Peyer's patch (tissue), 4 donors: Measurements from ENCODE around the gene TSPAN3. TPM values are rescaled to one million over a fixed set of nuclear protein-coding genes. Genes with fewer than 3 reads are reported as not detected.

ENCODE experiments used
- DNase-seq, 3 donors: peaks; one replicate each; pipeline ENCODE4 v3.0.0-alpha.2; 2017 to 2019
- H3K27ac ChIP-seq, 4 donors: fragments of 200-600 bp; sonication (generic); one replicate each; pipeline ENCODE4 v1.5.1; 2016 to 2019
- H3K27me3 ChIP-seq, 2 donors: fragments of 200-600 bp; sonication (generic); one replicate each; pipeline ENCODE4 v1.5.1; 2019
- H3K36me3 ChIP-seq, 3 donors: fragments of 200-600 bp; sonication (generic); one replicate each; pipeline ENCODE4 v1.5.1; 2016 to 2019
- H3K4me1 ChIP-seq, 4 donors: fragments of 200-600 bp; sonication (generic); one replicate each; pipeline ENCODE4 v1.5.1; 2016 to 2019
- H3K4me3 ChIP-seq, 4 donors: fragments of 200-600 bp; sonication (generic); 1 replicate in 3 of 4; 2 replicates in 1 of 4; pipeline ENCODE4 v1.5.1; 2016 to 2019; ENCODE audit warnings: mild to moderate bottlenecking in 1 of 4
- H3K9me3 ChIP-seq, 4 donors: fragments of 200-600 bp; sonication (generic); one replicate each; pipeline ENCODE4 v1.5.1; 2016 to 2019; ENCODE audit warnings: mild to moderate bottlenecking in 1 of 4
- CTCF ChIP-seq, 6 experiments: fragments of 450-650 bp in 4 of 6; fragments of 200-600 bp in 2 of 6; sonication (generic) in 1 of 6; IDR thresholded peaks; one replicate each; pipeline ENCODE4 v1.5.1; 2017 to 2019; ENCODE audit warnings: antibody characterized with exemption in 6 of 6, mild to moderate bottlenecking in 3 of 6, moderate library complexity in 1 of 6
- POLR2A ChIP-seq, 2 donors: fragments of 450-650 bp; IDR thresholded peaks; one replicate each; pipeline ENCODE4 v1.5.1; 2017; ENCODE audit warnings: antibody characterized with exemption in 2 of 2, mild to moderate bottlenecking in 2 of 2, moderate library complexity in 2 of 2
- total RNA-seq, 4 donors: library from RNA; depleted of rRNA; stranded (reverse); fragments of >200 nt; gene quantifications; one replicate each; pipeline ENCODE4 v1.1.0, GENCODE V29; 2016

TSPAN3 gene
- total RNA-seq, 4 donors from 2014 or later, result 92.4 to 778 (median 563) TPM

DNA sequence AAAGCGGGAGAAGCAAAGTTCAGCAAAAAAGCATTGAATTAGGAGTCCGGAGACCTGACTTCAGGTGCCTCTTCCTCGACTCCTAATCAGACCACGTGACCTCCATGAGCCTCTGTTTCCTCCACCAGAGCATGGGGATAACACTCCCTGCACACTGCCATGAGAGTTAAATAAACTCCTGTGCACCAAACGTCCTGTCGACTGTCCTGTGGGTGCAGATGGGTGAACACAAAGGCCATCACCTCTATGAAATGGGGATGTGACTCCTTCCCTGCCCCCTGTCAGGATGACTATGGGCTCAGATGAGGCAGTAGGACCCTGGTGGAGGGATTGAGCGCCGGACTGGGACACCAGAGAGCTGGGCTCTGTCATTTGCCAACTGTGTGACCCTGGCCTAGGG lies 13.5 kb upstream of the TSPAN3 start:
- no peaks in the 10 kb centered on the region for H3K27me3 ChIP-seq
- no peaks in the 10 kb centered on the region for H3K9me3 ChIP-seq
- no peaks in the 10 kb centered on the region for H3K36me3 ChIP-seq
- H3K27ac ChIP-seq, result peak overlapping the region in 1 of 4 donors; percentile 40
- no peak for DNase-seq
- no peak for TF ChIP-seq POLR2A (IDR thresholded peaks at IDR 0.05)
- no peak for TF ChIP-seq CTCF (IDR thresholded peaks at IDR 0.05)
- H3K4me3 ChIP-seq, result no peak overlapping the region
- H3K4me1 ChIP-seq, result peaks cover 0 to 8% (median 0%) of the 10 kb centered on the region in 4 donors

DNA sequence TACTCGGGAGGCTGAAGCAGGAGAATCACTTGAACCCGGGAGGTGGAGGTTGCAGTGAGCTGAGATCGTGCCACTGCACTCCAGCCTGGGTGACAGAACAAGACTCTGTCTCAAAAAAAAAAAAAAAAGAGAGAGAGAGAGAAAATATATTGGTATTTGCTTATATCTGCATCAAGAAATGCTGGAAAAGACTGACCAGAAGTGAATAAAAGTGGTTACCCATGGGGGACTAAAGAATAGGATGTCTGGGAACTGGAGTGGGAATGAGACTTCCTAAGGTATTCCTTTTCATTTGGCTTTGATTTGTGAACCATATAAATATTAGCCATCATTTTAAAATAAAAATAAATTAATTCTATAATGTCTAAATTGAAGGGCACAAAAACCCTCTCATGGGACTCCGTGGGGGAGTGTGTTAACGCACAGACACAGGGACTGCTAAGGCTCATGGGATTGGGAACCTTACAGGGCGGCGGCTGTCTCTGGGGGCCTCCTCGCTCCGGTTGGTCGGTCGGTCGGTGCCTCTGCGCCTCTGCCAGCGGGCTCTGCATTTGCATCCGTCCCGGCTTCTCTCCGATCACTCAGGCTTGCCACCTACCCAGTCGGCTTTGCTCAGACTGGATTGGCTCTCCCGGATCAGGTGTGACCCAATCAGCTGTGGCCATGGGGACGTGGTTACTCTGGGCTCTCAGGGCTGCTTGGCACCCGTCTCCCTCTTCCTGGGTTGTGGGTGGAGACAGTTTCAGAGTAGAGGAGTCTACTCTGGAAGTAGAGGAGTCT lies 12.7 kb upstream of the TSPAN3 start:
- Histone ChIP-seq H3K9me3 (no peaks in the 10 kb centered on the region), H3K4me3 (peak overlapping the region; percentile 0 to 41 (median 22)), H3K27ac (peak overlapping the region in 1 of 4 donors; percentile 40)

GRCh38 chr15:77081971-77082370 lies 11.1 kb upstream of the TSPAN3 start:
- H3K4me3 ChIP-seq, result no peak overlapping the region
- no peaks in the 10 kb centered on the region for H3K36me3 ChIP-seq
- no peaks in the 10 kb centered on the region for H3K27me3 ChIP-seq
- H3K4me1 ChIP-seq, result peaks cover 0 to 8% (median 0%) of the 10 kb centered on the region in 4 donors
- no peak for DNase-seq
- no peaks in the 10 kb centered on the region for H3K9me3 ChIP-seq
- TF ChIP-seq CTCF (IDR thresholded peaks at IDR 0.05), result no peak
- no peak for TF ChIP-seq POLR2A (IDR thresholded peaks at IDR 0.05)
- H3K27ac ChIP-seq, result no peak overlapping the region

More for the DNA sequence above, 12.7 kb upstream of the TSPAN3 start:
- Histone ChIP-seq H3K36me3 (no peaks in the 10 kb centered on the region), H3K27me3 (no peaks in the 10 kb centered on the region), H3K4me1 (peaks cover 0 to 8% (median 0%) of the 10 kb centered on the region in 4 donors)
- peak; percentile 80 to 92 (median 89) for DNase-seq
- peak in 1 of 2 donors; percentile 26 for TF ChIP-seq POLR2A (IDR thresholded peaks at IDR 0.05)
- TF ChIP-seq CTCF (IDR thresholded peaks at IDR 0.05), result no peak

GRCh38 chr15:77076323-77076915 lies 5.5 kb upstream of the TSPAN3 start:
- peaks cover 0 to 2% (median 0%) of the 10 kb centered on the region in 4 donors for H3K4me1 ChIP-seq
- no peak for DNase-seq
- H3K4me3 ChIP-seq, result no peak overlapping the region
- no peaks in the 10 kb centered on the region for H3K9me3 ChIP-seq
- no peaks in the 10 kb centered on the region for H3K27me3 ChIP-seq
- no peak overlapping the region for H3K27ac ChIP-seq
- TF ChIP-seq POLR2A (IDR thresholded peaks at IDR 0.05) (no peak), CTCF (IDR thresholded peaks at IDR 0.05) (no peak)
- no peaks in the 10 kb centered on the region for H3K36me3 ChIP-seq

DNA sequence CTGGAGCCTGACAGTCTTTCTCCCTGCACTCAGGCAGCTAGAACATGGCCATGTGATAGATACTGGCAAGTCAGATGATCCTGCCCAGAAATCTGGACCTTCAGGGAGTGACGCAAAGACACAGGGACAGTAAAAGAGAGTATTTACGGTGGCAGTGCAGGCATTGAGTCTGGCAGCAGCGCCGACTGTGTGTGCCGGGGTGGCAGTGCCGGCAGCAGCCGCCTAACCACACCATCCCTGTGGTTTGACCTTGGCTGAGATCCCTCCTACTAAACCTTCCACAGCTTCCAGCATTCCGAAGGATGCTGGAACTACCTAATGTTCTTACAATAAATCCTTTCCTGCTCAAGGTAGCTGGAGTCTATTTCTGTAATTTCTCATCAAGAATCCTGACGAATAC lies 4.6 kb upstream of the TSPAN3 start:
- TF ChIP-seq CTCF (IDR thresholded peaks at IDR 0.05) (no peak), POLR2A (IDR thresholded peaks at IDR 0.05) (no peak)
- H3K27ac ChIP-seq, result no peak overlapping the region
- H3K36me3 ChIP-seq, result no peaks in the 10 kb centered on the region
- no peak overlapping the region for H3K4me3 ChIP-seq
- no peaks in the 10 kb centered on the region for H3K27me3 ChIP-seq
- DNase-seq, result no peak
- H3K4me1 ChIP-seq, result peaks cover 0 to 6% (median 1%) of the 10 kb centered on the region in 4 donors
- no peaks in the 10 kb centered on the region for H3K9me3 ChIP-seq
